Measurements from ENCODE around the gene GCAT.
A peak's percentile ranks its signal among the peaks of the same experiment; 100 is the strongest.

The GCAT gene

DNA sequence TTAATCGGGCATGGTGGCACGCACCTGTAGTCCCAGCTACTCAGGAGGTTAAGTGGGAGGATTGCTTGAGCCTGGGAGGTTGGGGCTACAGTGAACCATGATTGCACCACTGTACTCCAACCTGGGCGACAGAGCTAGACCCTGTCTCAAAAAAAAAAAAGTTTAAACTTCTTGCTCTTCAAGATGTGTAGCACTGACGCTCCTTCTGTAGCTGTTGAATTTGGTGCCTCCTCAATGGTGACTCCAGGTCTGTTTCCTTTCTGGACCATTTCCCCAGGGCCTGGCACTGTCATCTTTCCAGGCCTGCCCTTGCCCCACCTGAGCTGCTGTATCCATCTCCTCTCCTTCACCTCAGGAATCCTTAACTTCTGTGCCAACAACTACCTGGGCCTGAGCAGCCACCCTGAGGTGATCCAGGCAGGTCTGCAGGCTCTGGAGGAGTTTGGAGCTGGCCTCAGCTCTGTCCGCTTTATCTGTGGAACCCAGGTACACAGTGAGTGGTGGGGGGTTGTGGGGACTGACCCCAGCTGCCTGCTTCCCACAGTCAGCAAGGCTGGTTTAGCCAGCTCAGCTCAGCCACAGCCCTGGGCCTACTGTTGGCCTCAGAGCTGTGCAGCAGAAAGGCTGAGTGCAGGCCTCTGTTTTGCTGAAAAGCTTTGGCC, 2.1 kb downstream of the GCAT start:
- DNase-seq (ENCODE audit: low read depth in 1 of 2, low spot score in 1 of 2), result no peak

- no peak for DNase-seq (ENCODE audit: low read depth in 1 of 2, low spot score in 1 of 2)
These were observed 4.1 kb downstream of the GCAT start for GRCh38 chr22:37811867-37812266.

- no peak for DNase-seq (ENCODE audit: low read depth in 1 of 2, low spot score in 1 of 2)
These were observed 5.3 kb downstream of the GCAT start for GRCh38 chr22:37812869-37813678.

GRCh38 chr22:37815593-37815992, 7.9 kb downstream of the GCAT start:
- DNase-seq (ENCODE audit: low read depth in 1 of 2, low spot score in 1 of 2), result no peak

DNA sequence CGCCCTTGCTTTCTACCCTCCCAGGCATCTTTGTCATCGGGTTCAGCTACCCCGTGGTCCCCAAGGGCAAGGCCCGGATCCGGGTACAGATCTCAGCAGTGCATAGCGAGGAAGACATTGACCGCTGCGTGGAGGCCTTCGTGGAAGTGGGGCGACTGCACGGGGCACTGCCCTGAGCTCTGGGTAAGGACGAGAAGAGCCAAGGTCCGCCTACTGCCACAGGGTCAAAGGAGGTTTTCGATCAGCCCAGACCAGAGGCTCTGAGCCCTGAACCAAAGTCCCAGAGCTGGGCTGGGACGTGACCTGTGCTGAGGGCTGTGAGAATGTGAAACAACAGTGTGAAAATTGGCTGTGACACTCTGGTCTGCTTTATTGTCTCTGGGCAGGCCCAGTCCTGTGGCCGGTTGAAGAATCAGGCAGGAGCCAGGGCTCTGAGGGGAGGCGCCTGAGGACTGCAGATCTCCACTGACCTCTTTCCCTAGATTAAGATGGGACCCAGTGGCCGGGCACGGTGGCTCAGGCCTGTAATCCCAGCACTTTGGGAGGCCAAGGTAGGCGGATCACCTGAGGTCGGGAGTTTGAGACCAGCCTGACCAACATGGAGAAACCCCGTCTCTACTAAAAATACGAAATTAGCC, 8.9 kb downstream of the GCAT start:
- no peak for DNase-seq (ENCODE audit: low read depth in 1 of 2, low spot score in 1 of 2)

GRCh38 chr22:37817705-37818408, 10.1 kb downstream of the GCAT start:
- DNase-seq (ENCODE audit: low read depth in 1 of 2, low spot score in 1 of 2), result peak; percentile 70 to 72

DNA sequence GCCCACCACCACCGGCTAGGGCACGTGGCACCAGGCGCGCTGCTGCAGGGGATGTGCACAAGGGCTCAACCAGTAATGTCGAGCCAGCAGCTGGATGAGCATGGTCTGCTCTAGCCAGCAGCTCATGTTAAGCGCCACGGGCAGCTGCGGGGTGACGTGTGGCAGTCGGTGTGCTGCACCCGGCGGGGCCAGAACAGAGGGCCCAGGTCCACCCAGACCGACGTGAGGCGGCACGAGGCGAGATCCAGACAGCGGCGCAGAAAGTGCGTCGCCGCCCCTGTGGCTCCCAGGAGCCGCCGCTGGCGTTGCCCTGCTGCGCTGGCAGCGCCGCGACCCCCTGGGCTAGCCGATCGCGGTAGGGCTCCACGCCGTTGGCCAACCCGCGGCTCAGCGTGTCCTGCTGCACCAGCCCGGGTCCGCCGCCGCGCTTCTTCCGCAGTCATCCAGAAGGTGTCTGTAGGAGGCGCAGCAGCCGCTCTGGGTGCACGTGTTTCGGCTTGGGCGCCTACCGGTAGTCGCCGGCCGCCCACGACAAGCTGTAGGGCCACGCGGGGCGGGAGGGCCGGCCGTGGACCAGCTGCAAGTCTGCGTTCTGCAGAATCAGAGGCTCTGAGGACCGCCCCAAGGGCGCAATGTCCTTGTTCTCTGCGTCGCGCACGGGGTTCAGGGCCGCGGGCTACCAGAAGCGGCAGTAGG, 10.8 kb downstream of the GCAT start:
- peak; percentile 33 to 45 for DNase-seq (ENCODE audit: low read depth in 1 of 2, low spot score in 1 of 2)

DNA sequence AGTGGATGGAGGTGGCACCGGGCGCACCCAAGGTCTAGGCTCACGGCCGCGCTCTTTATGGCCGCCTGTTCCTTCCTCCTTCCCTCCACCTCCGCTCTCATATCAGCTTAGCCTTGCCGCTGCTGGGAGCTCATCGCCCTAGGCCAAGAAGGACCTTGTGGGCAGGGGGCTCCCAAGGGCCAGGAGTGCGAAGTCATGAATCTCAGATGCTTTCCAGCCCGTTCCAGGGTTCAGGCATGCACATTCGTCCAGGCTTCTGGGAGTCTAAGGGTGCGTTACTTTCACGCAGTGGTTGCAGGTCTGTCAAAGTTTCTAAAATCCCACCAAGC, 11.3 kb downstream of the GCAT start:
- no peak for DNase-seq (ENCODE audit: low read depth in 1 of 2, low spot score in 1 of 2)

DNA sequence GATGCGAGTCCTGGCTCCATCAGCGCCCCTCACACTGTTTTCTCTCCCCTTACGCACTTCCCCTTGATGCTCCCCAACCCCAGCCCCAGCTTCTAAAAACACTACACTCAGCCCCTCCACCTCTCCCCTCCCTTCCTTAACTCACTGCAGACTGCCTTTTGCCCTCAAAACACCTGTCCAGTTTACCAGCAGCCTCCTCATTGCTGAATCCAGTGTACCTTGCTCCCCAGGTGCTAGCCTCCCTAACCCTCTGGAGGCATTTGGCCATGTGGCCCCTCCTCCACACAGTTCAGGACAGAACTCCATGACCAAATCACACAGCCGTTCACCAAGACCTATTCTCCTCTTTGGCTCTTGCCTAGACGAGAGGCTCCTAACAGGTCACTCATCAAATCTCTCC, 12.6 kb downstream of the GCAT start:
- no peak for DNase-seq (ENCODE audit: low read depth in 1 of 2, low spot score in 1 of 2)

DNA sequence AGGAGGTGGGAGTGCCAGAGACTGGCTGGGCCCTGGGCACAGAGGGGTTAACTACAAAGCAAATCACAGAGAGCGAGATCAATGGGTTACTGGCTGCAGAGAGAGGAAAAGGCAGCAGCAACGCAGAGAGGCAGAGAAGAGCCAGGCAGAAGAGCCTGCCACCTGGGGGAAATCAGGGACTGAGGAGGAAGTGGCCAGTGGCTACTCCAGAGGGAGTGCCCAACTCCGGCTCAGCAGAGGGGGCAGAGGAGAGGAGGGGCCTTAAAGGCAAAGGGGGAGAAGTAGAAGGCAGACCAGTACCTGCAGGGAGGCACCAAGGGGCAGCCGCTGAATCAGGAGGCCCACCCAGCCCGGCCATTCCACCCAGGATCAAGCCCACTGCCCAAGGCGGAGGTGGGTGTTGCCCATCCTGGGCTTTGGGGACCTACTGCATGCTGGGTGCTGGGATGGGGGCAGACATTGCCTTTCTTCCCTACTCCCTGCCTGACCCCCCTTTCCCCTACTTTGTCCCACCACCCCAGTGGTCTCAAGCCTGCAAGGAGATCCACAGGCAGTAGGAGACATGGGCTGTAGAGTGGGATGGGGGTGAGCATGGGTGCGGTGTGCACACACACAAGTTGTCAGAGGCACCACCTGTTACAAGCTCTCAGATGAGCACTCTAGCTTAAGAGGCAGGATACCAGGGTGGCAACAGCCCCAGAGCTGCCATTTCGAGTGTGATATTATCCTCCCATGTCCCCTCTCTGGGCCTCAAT, 14.5 kb downstream of the GCAT start:
- no peak for DNase-seq (ENCODE audit: low read depth in 1 of 2, low spot score in 1 of 2)

DNA sequence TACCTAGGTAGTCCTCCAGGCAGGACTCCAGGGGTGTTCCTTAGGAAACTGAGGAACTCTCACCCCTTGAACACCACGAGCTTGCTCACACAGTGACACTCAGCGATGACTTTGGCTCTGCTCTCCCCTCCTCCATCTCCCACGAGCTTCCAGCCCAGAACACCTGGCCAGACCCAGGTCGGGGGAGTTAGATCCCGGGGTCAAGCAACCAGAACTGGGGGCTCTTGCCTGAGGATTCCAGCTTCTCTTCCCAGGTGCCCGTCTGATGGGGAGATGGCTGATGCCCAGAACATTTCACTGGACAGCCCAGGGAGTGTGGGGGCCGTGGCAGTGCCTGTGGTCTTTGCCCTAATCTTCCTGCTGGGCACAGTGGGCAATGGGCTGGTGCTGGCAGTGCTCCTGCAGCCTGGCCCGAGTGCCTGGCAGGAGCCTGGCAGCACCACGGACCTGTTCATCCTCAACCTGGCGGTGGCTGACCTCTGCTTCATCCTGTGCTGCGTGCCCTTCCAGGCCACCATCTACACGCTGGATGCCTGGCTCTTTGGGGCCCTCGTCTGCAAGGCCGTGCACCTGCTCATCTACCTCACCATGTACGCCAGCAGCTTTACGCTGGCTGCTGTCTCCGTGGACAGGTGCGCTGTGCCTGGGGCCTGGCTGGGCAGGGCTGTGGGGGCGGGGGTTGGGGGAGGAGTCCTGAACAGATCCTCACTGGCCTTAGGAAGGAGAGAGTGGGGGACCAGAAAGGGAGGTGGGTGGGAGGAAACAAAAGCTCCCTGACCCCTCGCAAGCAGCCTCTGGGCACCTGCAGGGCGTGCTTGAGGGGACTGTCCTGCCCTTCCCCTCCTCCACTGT, 15.6 kb downstream of the GCAT start, which contains the start of gene GALR3:
GALR3 (plus strand) TSS at position 249 of the 852 bp plus-strand sequence; CDS start at position 274, 25 bp downstream.
- no peak for DNase-seq (ENCODE audit: low read depth in 1 of 2, low spot score in 1 of 2)

GRCh38 chr22:37824674-37825641, 17.2 kb downstream of the GCAT start:
- no peak for DNase-seq (ENCODE audit: low read depth in 1 of 2, low spot score in 1 of 2)

DNA sequence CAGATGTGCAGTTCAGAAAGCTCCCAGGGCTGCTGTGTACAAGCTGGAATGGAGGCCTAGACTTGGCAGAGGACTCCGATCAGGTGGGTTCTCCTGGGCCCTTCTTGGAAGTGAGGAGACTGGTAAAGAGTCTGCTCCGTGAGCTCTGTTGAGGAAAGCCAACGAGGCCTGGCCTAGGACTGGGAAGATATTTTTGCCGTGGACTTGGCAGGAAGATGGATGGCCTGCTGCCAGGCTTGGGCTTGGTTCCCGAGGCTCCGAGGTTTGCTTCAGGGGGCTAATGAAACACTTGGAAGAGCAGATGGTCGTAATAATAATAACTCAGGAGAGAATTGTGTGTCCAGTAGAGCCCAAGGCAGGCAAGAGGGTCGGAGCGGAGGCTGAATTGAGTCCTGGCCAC, 19.3 kb downstream of the GCAT start:
- DNase-seq (ENCODE audit: low read depth in 1 of 2, low spot score in 1 of 2), result no peak

GRCh38 chr22:37830093-37830842, 22.5 kb downstream of the GCAT start:
- DNase-seq (ENCODE audit: low read depth in 1 of 2, low spot score in 1 of 2), result no peak

DNA sequence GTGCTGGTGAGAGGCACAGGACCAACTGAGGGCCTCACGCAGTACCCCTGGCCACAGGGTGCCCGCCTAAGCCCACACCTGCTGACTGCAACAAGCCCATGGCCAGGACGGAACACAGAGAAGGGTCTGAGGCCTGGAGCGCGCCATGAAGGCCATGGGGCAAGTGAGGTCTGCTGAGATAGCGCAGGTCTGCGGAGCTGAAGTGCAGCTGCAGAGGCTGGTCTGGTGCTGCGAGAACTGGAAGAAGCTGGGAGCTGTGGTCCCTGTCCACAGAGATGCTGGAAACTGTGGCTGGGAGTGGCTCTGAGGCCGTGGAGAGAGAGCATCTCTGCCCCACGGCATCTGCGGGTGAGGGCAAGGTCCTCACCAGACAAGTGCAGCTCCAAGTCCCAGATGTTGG, 23.7 kb downstream of the GCAT start:
- no peak for DNase-seq (ENCODE audit: low read depth in 1 of 2, low spot score in 1 of 2)

GRCh38 chr22:37832022-37832857, 24.5 kb downstream of the GCAT start:
- no peak for DNase-seq (ENCODE audit: low read depth in 1 of 2, low spot score in 1 of 2)

All from activated T-helper 1 cell treated with anti-CD3 and anti-CD28 coated beads, Interleukin-2, amount 50 U/mL, for 16 hours (primary cell).